ENCODE measurements around the gene PDAP1. TPM values are rescaled to one million over a fixed set of nuclear protein-coding genes. Genes with fewer than 3 reads are reported as not detected.
A peak's percentile ranks its signal among the peaks of the same experiment; 100 is the strongest.

Gene PDAP1
- total RNA-seq, 4 donors from 2014 or later: 85.9 to 116 (median 99.9) TPM

DNA sequence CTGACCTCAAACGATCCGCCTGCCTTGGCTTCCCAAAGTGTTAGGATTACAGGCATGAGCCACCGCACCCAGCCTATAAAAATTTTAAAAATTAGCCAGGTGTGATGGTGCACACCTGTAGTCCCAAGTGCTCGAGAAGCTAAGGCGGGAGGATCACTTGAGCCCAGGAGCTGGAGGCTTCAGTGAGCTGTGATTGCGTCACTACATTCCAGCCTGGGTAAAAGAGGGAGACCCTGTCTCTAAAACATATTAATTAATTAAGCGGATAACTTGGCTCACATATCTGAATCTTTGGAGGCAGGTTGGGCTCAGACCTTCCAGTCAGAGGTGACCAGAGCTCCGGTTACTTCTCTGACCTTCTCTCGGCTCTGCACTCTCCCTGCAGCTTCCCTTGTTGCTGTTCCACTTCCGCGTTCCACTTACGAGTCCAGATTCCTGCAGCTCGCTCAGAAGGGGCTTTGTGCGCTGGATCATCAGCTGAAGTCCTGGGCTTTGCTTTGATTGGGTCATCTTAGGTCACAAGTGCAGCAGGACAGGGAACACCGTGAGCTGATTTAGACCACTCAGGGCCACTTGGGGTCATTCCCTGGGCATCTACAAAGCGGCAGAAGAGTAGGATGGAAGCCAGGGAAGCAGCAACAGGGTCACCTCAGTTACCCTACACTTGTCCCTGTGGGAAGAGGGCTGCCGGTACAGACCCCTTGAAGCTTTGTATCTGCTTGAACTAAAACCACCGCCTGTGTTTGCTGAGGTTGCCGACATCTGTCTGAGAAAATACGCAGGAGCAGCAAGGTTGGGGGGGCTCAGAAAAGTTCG, 35.9 kb downstream of the PDAP1 start:
- TF ChIP-seq POLR2A (IDR thresholded peaks at IDR 0.05; ENCODE audit: low read depth) (no peak), POLR2AphosphoS5 (IDR thresholded peaks at IDR 0.05) (no peak), EP300 (IDR thresholded peaks at IDR 0.05) (no peak)
- TF ChIP-seq, protein P1, sequence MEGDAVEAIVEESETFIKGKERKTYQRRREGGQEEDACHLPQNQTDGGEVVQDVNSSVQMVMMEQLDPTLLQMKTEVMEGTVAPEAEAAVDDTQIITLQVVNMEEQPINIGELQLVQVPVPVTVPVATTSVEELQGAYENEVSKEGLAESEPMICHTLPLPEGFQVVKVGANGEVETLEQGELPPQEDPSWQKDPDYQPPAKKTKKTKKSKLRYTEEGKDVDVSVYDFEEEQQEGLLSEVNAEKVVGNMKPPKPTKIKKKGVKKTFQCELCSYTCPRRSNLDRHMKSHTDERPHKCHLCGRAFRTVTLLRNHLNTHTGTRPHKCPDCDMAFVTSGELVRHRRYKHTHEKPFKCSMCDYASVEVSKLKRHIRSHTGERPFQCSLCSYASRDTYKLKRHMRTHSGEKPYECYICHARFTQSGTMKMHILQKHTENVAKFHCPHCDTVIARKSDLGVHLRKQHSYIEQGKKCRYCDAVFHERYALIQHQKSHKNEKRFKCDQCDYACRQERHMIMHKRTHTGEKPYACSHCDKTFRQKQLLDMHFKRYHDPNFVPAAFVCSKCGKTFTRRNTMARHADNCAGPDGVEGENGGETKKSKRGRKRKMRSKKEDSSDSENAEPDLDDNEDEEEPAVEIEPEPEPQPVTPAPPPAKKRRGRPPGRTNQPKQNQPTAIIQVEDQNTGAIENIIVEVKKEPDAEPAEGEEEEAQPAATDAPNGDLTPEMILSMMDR (IDR thresholded peaks at IDR 0.05): no peak
- intact Hi-C loops (cut with DNase I): no loop called here
- Histone ChIP-seq H3K27ac (replicated peaks in 1 of 4) (peak overlapping the region; percentile 43 to 93 (median 76)), H3K36me3 (peaks cover 0 to 27% (median 13%) of the 10 kb centered on the region in 4 donors), H3K9me3 (no peaks in the 10 kb centered on the region), H3K27me3 (no peaks in the 10 kb centered on the region), H3K4me3 (peak overlapping the region in 2 of 4 donors; percentile 3 to 18), H3K4me1 (peaks cover 19 to 41% (median 32%) of the 10 kb centered on the region in 4 donors)
- DNase-seq (ENCODE audit: extremely low spot score): no peak
- 60% methylated on average over 21 of the region's 21 CpGs for WGBS

DNA sequence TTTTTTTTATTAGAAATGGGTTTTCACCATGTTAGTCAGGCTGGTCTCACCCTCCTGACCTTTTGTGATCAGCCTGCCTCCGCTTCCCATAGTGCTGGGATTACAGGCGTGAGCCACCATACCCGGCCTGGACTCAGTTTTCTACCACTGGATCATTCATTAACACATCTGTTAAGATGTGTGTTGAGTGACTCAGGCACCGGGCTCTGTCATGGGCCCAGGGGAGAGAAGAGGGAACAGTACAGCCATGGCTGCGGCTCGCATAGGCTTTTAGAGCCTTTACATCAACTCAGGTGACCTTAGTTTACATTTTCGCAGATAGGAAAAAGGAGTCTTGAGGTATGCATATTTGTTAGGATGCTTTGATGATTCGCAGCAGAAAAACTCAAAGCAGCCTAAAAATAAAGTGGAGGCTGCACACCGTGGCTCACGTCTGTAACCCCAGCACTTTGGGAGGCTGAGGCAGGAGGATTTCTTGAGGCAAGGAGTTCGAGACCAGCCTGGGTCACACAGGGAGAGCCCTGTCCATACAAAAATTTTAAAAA, 36.9 kb downstream of the PDAP1 start:
- Histone ChIP-seq H3K9me3 (no peaks in the 10 kb centered on the region), H3K4me3 (no peak overlapping the region), H3K36me3 (peaks cover 5 to 27% (median 20%) of the 10 kb centered on the region in 4 donors), H3K27me3 (no peaks in the 10 kb centered on the region), H3K4me1 (peaks cover 17 to 41% (median 30%) of the 10 kb centered on the region in 4 donors), H3K27ac (replicated peaks in 1 of 4) (peak overlapping the region; percentile 27 to 93 (median 66))
- WGBS: 89% methylated on average over 11 of the region's 11 CpGs
- no peak for DNase-seq (ENCODE audit: extremely low spot score)
- no peak for TF ChIP-seq EP300 (IDR thresholded peaks at IDR 0.05)
- no peak for TF ChIP-seq POLR2A (IDR thresholded peaks at IDR 0.05; ENCODE audit: low read depth)
- TF ChIP-seq POLR2AphosphoS5 (IDR thresholded peaks at IDR 0.05): no peak
- TF ChIP-seq, protein P1 (IDR thresholded peaks at IDR 0.05): no peak
- intact Hi-C loops (cut with DNase I): no loop called here

DNA sequence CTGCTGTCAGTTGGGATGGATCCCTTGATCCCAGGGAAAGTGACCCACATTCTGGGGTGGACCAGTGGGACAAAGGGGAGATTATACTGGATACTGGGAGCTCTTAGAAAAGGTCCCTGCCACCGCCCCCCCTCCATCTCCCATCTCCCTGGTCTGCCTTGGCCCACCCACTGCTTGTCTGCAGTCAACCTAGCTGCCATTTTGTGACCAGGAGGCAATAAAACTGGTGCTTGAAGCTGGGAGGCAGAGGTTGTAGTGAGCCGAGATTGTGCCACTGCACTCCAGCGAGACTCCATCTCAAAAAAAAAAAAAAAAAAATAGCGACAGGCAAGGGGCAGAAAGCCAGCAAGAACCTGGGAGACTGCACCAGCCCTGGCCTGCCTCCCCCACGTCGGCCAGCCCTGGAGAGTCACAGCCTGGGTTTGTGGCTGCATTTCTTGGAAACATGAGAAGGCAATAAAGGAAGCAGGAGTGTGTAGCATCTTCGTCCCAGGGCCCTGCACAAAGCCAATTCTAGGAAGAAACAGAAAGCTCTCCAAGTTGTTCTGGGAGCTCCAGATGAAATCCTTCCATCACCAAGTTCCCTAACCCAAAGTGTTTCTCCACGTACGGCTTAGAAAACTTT, 38.5 kb downstream of the PDAP1 start:
- 32% methylated on average over 9 of the region's 9 CpGs for WGBS
- TF ChIP-seq POLR2AphosphoS5 (IDR thresholded peaks at IDR 0.05) (no peak), POLR2A (IDR thresholded peaks at IDR 0.05; ENCODE audit: low read depth) (no peak), EP300 (IDR thresholded peaks at IDR 0.05) (no peak)
- TF ChIP-seq, protein P1 (IDR thresholded peaks at IDR 0.05): no peak
- Histone ChIP-seq H3K4me1 (peaks cover 6 to 30% (median 19%) of the 10 kb centered on the region in 4 donors), H3K27ac (replicated peaks in 1 of 4) (peak overlapping the region in 3 of 4 donors; percentile 43 to 51 (median 44)), H3K27me3 (no peaks in the 10 kb centered on the region), H3K9me3 (no peaks in the 10 kb centered on the region), H3K36me3 (peaks cover 12 to 42% (median 33%) of the 10 kb centered on the region in 4 donors), H3K4me3 (no peak overlapping the region)
- intact Hi-C loops (cut with DNase I): loop anchor here (5.0 kb wide), 1 partner anchor 37 kb away; the partner anchor contains the start of genes BUD31 and PDAP1
- DNase-seq (ENCODE audit: extremely low spot score): no peak

DNA sequence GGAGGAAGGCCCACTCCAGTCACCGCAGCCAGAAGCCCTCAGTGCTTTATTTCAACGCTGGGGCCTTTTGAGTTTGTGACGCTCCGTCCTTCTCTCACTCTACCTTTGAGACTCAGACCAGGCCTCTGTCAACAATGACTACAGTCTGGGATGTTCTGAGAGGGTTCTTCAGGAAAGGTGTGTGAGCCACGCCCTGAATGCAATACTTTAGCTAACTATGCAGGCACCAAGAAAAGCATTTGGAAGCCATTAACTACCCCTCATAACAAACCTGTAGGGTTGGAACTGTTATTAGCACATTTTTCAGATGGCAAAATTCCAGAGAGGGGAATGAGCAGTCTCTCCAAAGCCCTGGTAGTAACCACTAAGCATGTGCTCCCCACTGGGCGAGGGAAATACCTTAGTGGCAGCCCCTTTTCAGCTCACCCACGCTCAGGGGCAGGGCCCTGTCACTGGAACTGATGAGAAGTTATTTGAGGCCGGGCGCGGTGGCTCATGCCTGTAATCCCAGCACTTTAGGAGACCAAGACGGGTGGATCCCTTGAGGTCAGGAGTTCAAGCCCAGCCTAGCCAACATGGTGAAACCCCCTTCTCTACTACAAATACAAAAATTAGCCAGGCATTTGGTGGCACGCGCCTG, 39.5 kb downstream of the PDAP1 start:
- Histone ChIP-seq H3K4me3 (no peak overlapping the region), H3K4me1 (peaks cover 2 to 21% (median 12%) of the 10 kb centered on the region in 4 donors), H3K36me3 (peaks cover 18 to 53% (median 43%) of the 10 kb centered on the region in 4 donors), H3K27me3 (no peaks in the 10 kb centered on the region), H3K9me3 (no peaks in the 10 kb centered on the region), H3K27ac (replicated peaks in 1 of 4) (no peak overlapping the region)
- intact Hi-C loops (cut with DNase I): loop anchor here (5.0 kb wide), 1 partner anchor 38 kb away; the partner anchor contains the start of genes BUD31 and PDAP1
- WGBS: 96% methylated on average over 12 of the region's 13 CpGs
- TF ChIP-seq POLR2A (IDR thresholded peaks at IDR 0.05; ENCODE audit: low read depth) (no peak), POLR2AphosphoS5 (IDR thresholded peaks at IDR 0.05) (no peak), EP300 (IDR thresholded peaks at IDR 0.05) (no peak)
- TF ChIP-seq, protein P1 (IDR thresholded peaks at IDR 0.05): no peak
- no peak for DNase-seq (ENCODE audit: extremely low spot score)
